Measurements from ENCODE around the gene SAPCD1. TPM values are rescaled to one million over a fixed set of nuclear protein-coding genes. Genes with fewer than 3 reads are reported as not detected.

Gene SAPCD1
- total and polyA plus RNA-seq, 2 donors (not counting 3 experiments of a cell fraction or from before 2014, with no cell fraction given): 1.6 to 11.7 TPM

- TF ChIP-seq CTCF (IDR thresholded peaks at IDR 0.05; ENCODE audit: extremely low read depth in 1 of 2, insufficient read depth in 1 of 2, low read depth in 1 of 2, low read length in 2 of 2) (no peak), JUN (IDR thresholded peaks at IDR 0.05; ENCODE audit: borderline replicate concordance, insufficient read depth, insufficient read length, low read depth) (no peak), FOS (IDR thresholded peaks at IDR 0.05; ENCODE audit: borderline replicate concordance, insufficient read depth, low read length) (no peak), POLR2AphosphoS5 (IDR thresholded peaks at IDR 0.05; ENCODE audit: insufficient read depth, low read depth, low read length) (no peak), MAX (IDR thresholded peaks at IDR 0.05; ENCODE audit: insufficient read depth, insufficient read length) (no peak), GATA2 (IDR thresholded peaks at IDR 0.05; ENCODE audit: insufficient read depth, insufficient read length, low read depth, low read length) (no peak), MYC (IDR thresholded peaks at IDR 0.05; ENCODE audit: low read depth, low read length) (no peak), POLR2A (IDR thresholded peaks at IDR 0.05; ENCODE audit: low read depth, low read length) (no peak), EZH2 (IDR thresholded peaks at IDR 0.05; ENCODE audit: borderline replicate concordance, low read depth, low read length, severe bottlenecking) (no peak)
- intact Hi-C loops (cut with micrococcal nuclease) (loop anchor here (1.0 kb wide), 1 partner anchor 10 kb away; no protein-coding TSS in a partner anchor), dilution Hi-C loops (cut with MboI; ENCODE audit: extremely low pct_ligation_motif_present, low sequenced_read_pairs) (no loop called here)
- no TSS peak for BruUV-seq (replicated peaks)
- H3K9ac ChIP-seq (replicated peaks; ENCODE audit: extremely low read depth, insufficient read depth, low read length): peak overlapping the region; percentile 87
- CTCF ChIA-PET: interaction anchor here (1.0 to 3.1 kb wide), 13 partner anchors 9 to 115 kb away, joined by 3 to 28 read pairs (median 9); partner anchors contain the start of genes DDAH2, HSPA1A, HSPA1B and HSPA1L
- peak overlapping the region; percentile 77 to 88 (median 87) for H3K4me3 ChIP-seq (replicated peaks in 1 of 3; ENCODE audit: insufficient read depth in 1 of 3, low read depth in 1 of 3, low read length in 3 of 3)
- peaks cover 24% of the 10 kb centered on the region for H3K79me2 ChIP-seq (ENCODE audit: control insufficient read depth, insufficient read depth, low read length)
- no peak for DNase-seq (ENCODE audit: low read depth, low spot score)
- no peaks in the 10 kb centered on the region for H3K27me3 ChIP-seq (ENCODE audit: control insufficient read depth in 2 of 2, insufficient read depth in 2 of 2, low read length in 2 of 2)
- no peaks in the 10 kb centered on the region for H3K9me3 ChIP-seq (replicated peaks; ENCODE audit: control insufficient read depth, insufficient read depth, low read length)
- peak overlapping the region; percentile 70 for H2AFZ ChIP-seq (ENCODE audit: low read depth, low read length)
- H3K4me1 ChIP-seq (ENCODE audit: control insufficient read depth, extremely low read depth, insufficient read depth, low read length): peaks cover 11% of the 10 kb centered on the region
- peak overlapping the region; percentile 96 for H3K4me2 ChIP-seq (ENCODE audit: insufficient read depth, low read length)
- H3K9me1 ChIP-seq (replicated peaks; ENCODE audit: control insufficient read depth, extremely low read depth, insufficient read depth, low read length): no peaks in the 10 kb centered on the region
- FAIRE-seq: peak; percentile 50
- no peaks in the 10 kb centered on the region for H4K20me1 ChIP-seq (replicated peaks; ENCODE audit: control insufficient read depth, extremely low read depth, insufficient read depth, low read length)
- POLR2A ChIA-PET: interaction anchor here (0.6 to 2.4 kb wide), 8 partner anchors 9 to 36 kb away, joined by 3 to 32 read pairs (median 6); partner anchors contain the start of genes HSPA1A, HSPA1B, HSPA1L and VARS1
- H3K27ac ChIP-seq (ENCODE audit: insufficient read depth, low read depth, low read length): peak overlapping the region; percentile 42
- peaks cover 3% of the 10 kb centered on the region in 2 experiments for H3K36me3 ChIP-seq (ENCODE audit: control insufficient read depth in 2 of 2, extremely low read depth in 1 of 2, insufficient read depth in 2 of 2, low read length in 2 of 2)
These were observed 43.5 kb downstream of the SAPCD1 start for GRCh38 chr6:31805939-31806469.

Data from endothelial cell of umbilical vein (primary cell).